HL-60/S4 treated with retinoic acid at 250 ng/mL for 4 days and 3 days (cell line): Measurements from ENCODE around the gene SENP5.
"Not testable (repeated sequence)": the region's sequence is repeated elsewhere in the genome, so short reads cannot be mapped to it uniquely, and the experiment has no call there.

Experiments used
- in situ Hi-C: fragments of 300-500 bp; cut with MboI; formaldehyde crosslinking; loops from 2 replicates; pipeline ENCODE4 v1.7.0; 2022; ENCODE audit warnings: low sequenced_read_pairs

Gene SENP5, protein sequence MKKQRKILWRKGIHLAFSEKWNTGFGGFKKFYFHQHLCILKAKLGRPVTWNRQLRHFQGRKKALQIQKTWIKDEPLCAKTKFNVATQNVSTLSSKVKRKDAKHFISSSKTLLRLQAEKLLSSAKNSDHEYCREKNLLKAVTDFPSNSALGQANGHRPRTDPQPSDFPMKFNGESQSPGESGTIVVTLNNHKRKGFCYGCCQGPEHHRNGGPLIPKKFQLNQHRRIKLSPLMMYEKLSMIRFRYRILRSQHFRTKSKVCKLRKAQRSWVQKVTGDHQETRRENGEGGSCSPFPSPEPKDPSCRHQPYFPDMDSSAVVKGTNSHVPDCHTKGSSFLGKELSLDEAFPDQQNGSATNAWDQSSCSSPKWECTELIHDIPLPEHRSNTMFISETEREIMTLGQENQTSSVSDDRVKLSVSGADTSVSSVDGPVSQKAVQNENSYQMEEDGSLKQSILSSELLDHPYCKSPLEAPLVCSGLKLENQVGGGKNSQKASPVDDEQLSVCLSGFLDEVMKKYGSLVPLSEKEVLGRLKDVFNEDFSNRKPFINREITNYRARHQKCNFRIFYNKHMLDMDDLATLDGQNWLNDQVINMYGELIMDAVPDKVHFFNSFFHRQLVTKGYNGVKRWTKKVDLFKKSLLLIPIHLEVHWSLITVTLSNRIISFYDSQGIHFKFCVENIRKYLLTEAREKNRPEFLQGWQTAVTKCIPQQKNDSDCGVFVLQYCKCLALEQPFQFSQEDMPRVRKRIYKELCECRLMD

DNA sequence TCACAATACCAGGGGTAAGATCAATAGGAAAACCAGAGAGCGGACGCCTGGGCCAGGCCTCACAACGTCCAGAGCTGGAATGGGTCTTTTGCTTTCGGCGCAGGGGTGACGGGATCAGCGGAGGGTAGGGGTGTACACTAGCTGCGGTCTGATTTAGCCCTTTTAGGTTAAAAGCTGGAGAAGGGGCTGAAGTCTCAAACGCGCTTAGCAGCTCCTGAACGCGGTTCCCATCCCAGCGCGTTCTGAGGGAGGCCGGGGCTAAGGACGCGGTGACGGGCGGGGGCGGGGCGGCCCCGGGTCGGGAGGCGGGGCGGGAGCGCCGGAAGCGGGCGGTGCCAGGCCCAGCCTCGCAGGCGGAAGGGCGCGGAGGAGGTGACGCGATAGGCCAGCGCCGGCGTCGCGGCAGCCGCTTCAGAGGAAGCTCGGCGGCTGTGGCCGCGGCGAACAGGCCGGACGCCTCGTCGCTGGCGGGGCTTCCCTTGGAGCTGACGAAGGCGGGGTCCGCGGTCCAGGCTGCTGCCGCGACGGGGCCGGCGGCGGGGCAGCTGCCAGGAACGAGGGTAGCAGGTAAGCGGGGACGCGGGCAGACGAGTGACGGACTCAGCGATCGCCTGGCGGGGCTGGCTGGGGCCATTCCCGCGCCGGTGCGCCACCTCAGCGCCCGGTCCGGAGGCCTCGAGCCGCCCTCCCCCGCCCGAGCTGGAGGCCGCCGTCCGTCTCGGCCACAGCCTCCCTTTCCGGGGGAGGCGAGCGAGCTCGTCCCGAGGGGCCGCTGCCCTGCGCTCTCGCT lies at the start of gene SENP5:
SENP5 (plus strand) TSS at position 414 of the 790 bp plus-strand sequence. CDS start 17,262 bp downstream, outside the sequence.
- in situ Hi-C loops: loop anchor here (25.0 kb wide), 1 partner anchor 320 kb away; no protein-coding TSS in a partner anchor

DNA sequence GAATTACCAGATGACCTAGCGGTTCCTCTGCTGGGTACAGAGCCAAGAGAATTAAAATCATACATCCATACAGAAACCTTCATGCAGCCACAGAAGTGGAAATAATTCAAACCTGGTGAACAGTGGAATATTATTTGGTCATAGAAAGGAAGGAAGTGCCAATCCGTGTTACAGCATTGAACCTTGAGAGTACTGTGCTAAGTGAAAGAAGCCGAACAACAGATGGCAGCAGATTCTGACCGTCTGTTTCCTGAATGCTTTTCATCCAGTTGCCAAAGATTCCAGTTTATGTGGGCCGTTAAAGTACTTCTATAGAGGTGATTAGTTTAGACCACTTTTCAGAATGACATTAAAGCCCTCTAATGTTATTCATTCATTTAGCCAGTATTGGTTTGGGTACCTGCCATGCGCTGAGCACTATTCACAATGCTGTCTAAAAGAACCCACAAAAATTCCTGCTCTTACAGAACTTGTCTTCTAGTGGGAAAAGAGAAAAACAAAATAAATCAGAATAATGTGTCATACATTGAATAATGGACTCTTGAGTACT lies 45.8 kb upstream of the SENP5 start:
- in situ Hi-C loops: no loop called here

DNA sequence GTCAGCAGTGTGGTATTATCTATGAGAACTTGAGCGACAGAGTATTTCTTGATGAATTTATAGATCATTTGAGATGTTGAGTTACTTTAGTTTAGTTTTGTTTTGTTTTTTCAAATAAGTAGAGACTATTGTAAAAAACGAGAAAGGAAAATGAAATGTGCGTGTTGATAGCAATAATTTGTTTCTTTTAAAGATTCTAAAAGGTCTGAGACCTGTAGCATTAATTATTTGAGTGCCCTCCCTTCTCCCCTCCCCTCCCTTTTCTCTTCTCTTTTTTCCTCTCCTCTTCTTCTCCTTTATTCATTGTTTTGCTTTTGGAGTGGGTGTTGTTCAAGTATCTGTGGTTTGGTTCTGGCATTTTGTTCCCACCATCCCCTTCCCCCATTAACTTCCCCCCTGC lies 38.1 kb upstream of the SENP5 start:
- in situ Hi-C loops: not testable (repeated sequence)

DNA sequence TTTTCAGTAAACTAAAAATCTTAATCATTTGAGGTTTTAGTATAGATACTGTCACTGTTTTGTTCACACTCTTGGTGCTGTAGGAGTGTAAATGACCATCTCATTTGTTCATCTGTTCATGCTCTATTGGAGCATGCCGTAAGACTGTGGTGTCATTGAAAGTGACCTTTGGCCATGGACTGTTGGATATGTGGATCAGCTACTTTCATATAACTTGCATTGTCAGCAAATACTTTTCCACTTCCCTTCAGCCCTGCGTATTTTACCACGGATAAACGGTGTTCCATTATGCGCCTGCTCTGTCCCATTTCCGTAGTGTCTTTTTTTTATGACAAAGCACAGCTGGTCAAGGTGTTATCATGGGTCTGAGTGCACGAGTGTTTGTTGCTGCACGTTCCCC lies 32.6 kb upstream of the SENP5 start:
- in situ Hi-C loops: no loop called here

DNA sequence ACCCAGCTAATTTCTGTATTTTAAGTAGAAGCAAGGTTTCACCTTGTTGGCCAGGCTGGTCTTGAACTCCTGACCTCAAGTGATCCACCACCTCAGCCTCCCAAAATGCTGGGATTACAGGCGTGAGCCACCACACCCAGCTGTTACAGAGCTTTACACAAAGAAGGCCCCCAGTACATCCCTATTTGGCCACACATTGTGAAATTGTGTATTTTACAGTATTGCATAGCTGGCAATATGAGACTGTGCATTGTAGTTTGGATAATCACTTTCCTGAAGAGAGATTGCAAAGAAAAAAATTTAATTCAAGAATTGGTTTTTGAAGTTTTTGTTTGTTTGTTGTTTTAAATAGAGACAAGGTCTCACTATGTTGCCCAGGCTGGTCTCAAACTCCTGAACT lies 31.1 kb upstream of the SENP5 start:
- in situ Hi-C loops: not testable (repeated sequence)

DNA sequence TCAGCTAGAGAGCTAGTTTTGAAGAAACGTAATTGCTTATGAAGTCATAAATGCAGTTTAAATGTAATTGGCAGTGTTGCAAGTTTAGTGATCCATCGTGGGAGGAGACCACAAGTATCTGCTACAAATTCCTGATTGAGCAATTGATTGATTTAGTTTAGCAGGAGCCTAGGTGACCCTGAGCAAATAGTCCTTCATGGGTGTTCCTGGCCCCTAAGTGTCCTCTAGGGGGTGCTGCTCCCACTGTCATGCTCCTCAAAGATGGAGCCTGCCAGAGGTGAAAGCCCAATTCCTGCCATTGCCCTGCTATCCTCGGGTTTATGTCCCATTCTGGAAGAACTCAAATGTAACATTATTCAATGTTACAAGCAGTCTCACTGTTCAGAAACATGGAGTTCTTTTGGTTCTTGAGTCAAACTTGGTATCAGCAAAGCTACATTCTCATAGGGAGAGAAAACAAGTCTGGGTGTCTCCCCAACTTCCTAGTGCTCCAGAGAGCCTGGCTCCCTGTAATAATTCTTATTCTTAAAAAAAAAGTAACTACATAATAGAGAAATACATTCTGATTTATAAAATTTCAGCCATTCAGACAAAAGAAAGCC lies 29.8 kb upstream of the SENP5 start:
- in situ Hi-C loops: no loop called here

DNA sequence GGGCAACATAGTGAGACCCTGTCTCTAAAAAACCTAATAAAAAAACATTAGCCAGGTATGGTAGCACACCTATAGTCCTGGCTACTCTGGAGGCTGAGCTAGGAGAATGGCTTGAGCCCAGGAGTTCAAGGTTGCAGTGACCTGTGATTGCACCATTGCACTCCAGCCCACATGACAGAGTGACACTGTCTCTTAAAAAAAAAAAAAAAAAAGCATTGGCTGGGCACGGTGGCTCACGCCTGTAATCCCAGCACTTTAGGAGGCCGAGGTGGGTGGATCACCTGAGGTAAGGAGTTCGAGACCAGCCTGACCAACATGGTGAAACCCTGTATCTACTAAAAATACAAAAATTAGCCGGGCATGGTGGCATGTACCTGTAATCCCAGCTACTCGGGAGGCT lies 28.4 kb upstream of the SENP5 start:
- in situ Hi-C loops: not testable (repeated sequence)

DNA sequence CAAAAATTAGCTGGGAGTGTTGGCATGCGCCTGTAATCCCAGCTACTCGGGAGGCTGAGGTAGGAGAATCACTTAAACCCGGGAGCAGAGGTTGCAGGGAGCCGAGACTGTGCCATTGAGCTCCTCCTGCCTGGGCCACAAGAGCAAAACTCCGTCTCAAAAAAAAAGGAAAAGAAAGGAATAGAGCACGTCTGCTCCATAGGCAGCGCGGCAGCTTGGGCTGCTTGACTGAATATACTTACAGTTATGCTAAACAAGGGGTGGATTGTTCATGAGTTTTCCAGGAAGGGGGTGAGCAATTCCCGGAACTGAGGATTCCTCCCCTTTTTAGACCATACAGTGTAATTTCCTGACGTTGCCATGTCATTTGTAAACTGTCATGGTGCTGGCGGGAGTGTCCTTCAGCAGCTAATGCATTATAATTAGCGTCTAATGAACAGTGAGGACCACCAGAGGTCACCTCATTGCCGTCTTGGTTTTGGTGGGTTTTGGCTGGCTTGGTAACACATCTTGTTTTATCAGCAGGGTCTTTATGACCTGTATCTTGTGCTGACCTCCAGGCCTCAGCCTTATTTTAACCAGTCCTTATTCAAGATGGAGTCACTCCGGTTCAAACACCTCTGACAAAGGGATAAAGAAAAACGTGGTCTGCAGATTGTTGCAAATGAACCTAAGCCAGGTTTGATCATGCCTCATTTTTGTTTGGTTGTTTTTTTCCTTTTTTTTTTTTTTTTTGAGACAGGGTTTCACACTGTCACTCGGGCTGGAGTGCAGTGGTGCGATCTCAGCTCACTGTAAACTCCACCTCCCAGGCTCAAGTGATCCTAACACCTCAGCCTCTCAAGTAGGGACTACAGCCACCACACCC lies 24.9 kb upstream of the SENP5 start:
- in situ Hi-C loops: no loop called here

DNA sequence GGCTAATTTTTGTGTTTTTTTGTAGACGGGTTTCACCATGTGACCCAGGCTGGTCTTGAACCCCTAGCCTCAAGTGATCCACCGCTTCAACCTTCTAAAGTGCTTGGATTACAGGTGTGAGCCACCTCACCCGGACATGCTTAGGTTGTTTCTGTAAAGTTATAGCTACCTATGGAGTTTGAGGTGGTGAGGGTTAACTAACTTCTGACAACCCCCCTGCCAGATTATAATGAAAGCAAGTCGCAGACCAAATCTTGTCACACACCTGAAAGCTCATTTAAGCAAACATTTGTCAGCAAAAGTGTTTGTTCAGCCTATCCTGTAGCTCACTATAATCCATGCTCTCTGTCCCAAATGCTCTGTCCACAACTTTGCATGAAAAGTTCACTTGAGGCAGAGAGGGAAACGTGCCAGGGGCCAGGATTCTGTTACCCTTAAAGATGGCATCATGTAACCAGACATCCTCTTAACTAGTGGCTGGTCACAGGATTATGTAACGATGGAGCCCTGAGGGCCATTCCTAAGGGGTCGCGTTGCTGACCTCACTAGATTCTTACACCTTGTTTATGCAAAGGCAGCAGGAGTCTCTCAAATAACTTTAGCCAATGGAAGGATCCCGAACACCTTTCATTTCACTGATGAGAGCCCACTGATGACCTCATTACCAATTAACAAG lies 24.1 kb upstream of the SENP5 start:
- in situ Hi-C loops: no loop called here

DNA sequence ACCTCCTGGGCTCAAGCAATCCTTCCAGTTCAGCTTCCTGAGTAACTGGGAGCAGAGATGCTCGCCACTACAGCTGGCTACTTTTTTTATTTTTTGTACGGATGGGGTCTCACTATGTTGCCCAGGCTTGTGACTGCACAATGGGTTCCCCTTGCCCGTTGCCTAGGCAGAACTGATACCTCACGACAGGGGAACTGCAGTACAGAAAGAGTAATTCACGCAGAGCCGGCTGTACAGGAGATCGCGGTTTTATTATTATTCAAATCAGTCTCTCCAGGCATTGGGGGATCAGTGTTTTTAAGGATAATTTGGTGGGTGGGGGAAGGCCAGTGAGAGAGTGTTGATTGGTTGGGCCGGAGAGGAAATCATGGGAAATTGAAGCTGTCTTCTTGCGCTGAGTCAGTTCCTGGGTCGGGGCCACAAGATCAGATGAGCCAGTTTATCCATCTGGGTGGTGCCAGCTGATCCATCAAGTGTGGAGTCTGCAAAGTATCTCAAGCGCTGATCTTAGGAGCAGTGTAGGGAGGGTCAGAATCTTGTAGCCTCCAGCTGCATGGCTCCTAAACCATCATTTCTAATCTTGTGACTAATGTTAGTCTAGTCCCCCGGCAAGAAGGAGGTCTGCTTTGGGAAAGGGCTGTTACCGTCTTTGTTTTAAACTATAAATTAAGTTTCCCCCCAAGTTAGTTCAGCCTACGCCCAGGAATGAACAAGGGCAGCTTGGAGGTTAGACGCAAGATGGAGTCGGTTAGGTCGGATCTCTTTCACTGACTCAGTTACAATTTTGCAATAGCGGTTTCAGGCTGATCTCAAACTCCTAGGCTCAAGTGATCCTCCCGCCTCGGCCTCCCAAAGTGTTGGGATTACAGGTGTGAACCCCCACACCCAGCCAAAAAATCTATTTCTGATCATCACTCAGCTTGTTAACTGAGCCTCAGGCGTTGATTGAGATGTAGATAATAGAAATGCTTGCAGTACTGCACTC lies 23.2 kb upstream of the SENP5 start:
- in situ Hi-C loops: not testable (repeated sequence)

DNA sequence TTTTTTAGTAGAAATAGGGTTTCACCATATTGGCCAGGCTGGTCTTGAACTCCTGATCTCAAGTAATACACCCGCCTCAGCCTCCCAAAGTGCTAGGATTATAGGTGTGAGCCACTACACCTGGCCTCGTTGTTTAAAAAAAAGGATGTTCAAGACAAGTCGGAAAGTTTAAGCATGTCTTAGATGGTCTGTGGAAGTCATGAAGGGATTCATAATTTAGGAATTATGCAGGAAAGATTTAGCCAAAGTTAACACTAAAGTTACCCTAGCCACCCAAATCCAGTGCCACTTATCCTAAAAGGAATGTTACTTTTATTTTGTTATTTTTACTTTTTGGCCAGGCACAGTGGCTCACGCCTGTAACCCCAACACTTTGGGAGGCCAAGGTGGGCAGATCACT lies 19.3 kb upstream of the SENP5 start:
- in situ Hi-C loops: not testable (repeated sequence)

DNA sequence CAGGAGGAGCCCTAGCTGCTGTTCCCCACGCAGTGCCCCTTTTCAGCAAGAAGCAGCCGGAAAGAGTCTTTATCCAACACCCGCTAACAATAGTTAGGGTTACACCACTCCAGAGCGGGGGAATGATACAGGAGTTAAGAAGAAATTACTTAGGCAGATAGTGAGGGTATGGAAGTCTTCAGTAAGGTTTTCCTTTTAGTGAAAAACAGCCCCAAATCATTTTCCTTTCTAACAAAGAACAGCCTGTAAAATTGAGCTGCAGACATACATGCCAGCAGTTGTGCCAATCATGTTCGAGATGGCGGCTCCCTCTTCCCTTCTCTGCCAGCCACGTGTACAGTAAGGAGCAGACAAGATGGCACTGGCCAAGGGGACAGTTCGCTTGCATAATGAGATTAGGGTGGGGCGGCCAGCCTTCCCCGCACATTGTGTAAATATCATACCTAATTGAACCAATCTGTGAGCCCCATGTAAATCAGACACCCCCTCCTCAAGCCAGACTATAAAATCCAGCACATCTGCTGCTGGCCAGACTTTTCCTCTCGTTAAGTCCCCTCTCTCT lies 18.5 kb upstream of the SENP5 start:
- in situ Hi-C loops: no loop called here

DNA sequence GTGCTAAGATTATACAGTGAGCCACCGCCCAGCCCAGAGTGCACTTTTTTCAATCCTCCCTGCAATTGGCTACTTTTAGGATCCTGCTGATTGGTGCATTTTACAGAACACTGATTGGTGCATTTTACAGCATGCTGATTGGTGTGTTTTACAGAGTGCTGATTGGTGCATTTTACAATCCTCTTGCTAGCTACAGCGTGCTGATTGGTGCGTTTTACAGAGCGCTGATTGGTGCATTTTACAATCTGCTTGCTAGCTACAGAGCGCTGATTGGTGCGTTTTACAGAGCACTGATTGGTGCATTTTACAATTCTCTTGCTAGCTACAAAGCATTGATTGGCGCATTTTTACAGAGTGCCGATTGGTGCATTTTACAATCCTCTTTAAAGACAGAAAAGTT lies 4.7 kb upstream of the SENP5 start:
- in situ Hi-C loops: loop anchor here (25.0 kb wide), 1 partner anchor 324 kb away; no protein-coding TSS in a partner anchor

DNA sequence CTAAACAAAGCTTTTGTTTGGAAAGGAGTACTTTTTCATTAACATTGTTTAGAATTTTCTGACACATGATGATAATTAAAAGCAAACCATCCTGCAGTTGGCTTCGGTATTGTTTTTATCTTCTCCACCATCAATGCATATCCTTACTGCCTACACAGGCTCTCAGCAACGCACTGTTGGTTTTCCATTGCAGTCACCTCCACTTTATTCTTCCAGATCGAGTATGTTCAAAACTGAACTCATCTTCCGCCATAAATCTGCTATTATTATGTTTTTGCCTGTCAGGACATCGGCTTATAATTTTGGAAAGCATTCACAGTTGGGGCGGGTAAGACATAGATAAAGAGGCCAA lies 589 bp upstream of the SENP5 start:
- in situ Hi-C loops: loop anchor here (25.0 kb wide), 1 partner anchor 320 kb away; no protein-coding TSS in a partner anchor

DNA sequence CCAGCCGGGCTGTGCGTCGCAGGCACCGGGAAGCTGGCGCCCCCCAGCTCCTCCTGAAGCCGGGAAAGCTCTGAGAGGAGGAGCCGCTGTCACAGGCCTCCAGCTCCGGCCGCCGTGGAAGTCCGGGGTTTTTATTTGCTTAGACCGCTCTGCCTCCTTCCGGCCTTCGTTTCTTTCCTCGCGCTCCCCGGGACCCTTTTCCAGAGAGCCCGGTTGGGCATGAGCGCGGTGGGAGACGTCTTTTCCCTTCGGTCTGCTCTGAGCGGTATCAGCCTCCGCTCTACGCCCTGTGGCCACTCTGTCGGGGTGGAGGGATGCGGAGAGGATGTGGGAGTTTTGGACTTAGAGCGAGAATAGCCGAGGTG lies 559 bp downstream of the SENP5 start:
- in situ Hi-C loops: loop anchor here (25.0 kb wide), 1 partner anchor 319 kb away; no protein-coding TSS in a partner anchor

DNA sequence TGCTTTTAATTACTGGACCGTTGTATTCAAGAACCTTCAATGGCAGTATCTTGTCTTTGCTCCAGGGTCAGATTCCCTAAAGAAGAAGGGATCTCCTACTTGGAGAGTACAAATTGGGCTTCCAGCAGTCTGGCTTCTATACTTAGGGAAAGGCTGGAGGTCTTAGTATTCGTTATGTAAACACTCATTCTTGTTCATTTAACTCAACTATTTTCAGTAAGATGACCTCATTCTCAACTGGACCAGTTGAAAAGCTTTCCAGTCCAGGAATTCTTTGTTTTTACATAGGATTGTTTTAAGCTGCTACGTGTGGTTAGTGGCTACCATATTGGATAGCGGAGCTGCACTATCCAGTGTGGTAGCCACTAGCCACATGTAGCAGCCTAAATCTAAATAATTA lies 4.6 kb downstream of the SENP5 start:
- in situ Hi-C loops: loop anchor here (25.0 kb wide), 1 partner anchor 315 kb away; no protein-coding TSS in a partner anchor

DNA sequence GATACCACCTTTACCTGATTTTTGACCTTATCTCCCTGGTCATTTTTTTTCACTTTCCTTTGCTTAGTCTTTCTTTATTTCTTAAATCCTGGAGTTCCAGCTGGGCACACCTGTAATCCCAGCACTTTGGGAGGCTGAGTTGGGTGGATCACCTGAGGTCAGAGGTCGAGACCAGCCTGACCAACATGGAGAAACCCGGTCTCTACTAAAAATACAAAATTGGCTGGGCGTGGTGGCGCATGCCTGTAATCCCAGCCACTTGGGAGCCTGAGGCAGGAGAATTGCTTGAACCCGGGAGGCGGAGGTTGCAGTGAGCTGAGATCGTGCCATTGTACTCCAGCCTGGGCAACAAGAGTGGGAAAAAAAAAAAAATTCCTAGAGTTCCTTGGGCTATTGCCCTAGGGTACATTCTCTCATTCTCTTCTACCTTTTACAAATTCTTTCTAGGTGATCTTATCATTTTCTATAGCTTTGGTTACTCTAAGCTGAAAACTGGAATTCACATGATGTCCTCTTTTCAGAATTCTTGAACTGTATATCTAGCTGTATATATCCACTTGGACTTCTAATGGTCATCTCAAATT lies 6.9 kb downstream of the SENP5 start:
- in situ Hi-C loops: loop anchor here (25.0 kb wide), 1 partner anchor 313 kb away; no protein-coding TSS in a partner anchor
